HepG2 (cell line): ENCODE data around the gene COMMD7.

Experiments
- PHF8 ChIP-seq: sonication (generic); formaldehyde crosslinking; IDR thresholded peaks from 2 replicates; pipeline ENCODE4 v1.5.0; 2020; ENCODE audit warnings: missing genetic modification reagents
- ZBTB7A ChIP-seq: sonication (generic); formaldehyde crosslinking; IDR thresholded peaks from 2 replicates; pipeline ENCODE4 v1.8.0; 2022; ENCODE audit warnings: mild to moderate bottlenecking, missing genetic modification reagents
- TF ChIP-seq, protein P1 (sequence below): sonication (generic); formaldehyde crosslinking; IDR thresholded peaks from 2 replicates; pipeline ENCODE4 v1.5.1; 2020; ENCODE audit warnings: mild to moderate bottlenecking, missing genetic modification reagents, moderate library complexity

DNA sequence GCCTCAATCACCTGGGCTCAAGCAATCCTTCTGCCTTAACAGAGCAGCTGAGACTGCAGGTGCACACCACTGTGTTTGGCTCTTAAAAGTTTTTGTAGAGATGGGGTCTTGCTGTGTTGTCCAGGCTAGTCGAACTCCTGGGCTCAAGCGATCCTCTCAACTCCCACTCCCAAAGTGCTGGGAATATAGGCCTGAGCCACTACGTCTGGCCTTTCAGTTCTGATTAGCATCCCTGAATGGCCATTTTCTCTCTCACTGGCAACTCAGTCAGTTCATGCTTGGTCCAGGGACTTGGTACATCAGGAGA is 47.4 kb upstream of the COMMD7 start:
- TF ChIP-seq ZBTB7A (CRISPR knock-in tag) (no peak), PHF8 (CRISPR knock-in tag) (no peak)
- TF ChIP-seq, protein P1, sequence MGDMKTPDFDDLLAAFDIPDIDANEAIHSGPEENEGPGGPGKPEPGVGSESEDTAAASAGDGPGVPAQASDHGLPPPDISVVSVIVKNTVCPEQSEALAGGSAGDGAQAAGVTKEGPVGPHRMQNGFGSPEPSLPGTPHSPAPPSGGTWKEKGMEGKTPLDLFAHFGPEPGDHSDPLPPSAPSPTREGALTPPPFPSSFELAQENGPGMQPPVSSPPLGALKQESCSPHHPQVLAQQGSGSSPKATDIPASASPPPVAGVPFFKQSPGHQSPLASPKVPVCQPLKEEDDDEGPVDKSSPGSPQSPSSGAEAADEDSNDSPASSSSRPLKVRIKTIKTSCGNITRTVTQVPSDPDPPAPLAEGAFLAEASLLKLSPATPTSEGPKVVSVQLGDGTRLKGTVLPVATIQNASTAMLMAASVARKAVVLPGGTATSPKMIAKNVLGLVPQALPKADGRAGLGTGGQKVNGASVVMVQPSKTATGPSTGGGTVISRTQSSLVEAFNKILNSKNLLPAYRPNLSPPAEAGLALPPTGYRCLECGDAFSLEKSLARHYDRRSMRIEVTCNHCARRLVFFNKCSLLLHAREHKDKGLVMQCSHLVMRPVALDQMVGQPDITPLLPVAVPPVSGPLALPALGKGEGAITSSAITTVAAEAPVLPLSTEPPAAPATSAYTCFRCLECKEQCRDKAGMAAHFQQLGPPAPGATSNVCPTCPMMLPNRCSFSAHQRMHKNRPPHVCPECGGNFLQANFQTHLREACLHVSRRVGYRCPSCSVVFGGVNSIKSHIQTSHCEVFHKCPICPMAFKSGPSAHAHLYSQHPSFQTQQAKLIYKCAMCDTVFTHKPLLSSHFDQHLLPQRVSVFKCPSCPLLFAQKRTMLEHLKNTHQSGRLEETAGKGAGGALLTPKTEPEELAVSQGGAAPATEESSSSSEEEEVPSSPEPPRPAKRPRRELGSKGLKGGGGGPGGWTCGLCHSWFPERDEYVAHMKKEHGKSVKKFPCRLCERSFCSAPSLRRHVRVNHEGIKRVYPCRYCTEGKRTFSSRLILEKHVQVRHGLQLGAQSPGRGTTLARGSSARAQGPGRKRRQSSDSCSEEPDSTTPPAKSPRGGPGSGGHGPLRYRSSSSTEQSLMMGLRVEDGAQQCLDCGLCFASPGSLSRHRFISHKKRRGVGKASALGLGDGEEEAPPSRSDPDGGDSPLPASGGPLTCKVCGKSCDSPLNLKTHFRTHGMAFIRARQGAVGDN (CRISPR knock-in tag): no peak
